Lung (tissue), 12 donors: ENCODE results near the gene VCAN. TPM values are rescaled to one million over a fixed set of nuclear protein-coding genes. Genes with fewer than 3 reads are reported as not detected.

Source experiments
- ATAC-seq: fragments of 200-7000 bp; cut with Tn5 transposase; one replicate; pipeline ENCODE4 v1.9.1; 2020; ENCODE audit warnings: moderate number of reproducible peaks; ENCODE audit not compliant: insufficient read depth, low FRiP score
- DNase-seq, 3 donors: peaks; one replicate each; pipeline ENCODE4 v3.0.0-alpha.2; 2013 to 2017
- H3K27ac ChIP-seq, 2 donors: one replicate each; pipeline ENCODE4 v1.5.1; 2013; ENCODE audit warnings: mild to moderate bottlenecking in 2 of 2, moderate library complexity in 2 of 2, control low read depth in 1 of 2, inconsistent platforms in 1 of 2, low read depth in 1 of 2, low read length in 1 of 2
- H3K27me3 ChIP-seq, 3 donors: one replicate each; pipeline ENCODE4 v1.5.1; 2013; ENCODE audit warnings: low read length in 2 of 3; ENCODE audit not compliant: control insufficient read depth in 3 of 3, insufficient read depth in 3 of 3
- H3K36me3 ChIP-seq, 4 donors: one replicate each; pipeline ENCODE4 v1.5.1; 2013; ENCODE audit warnings: low read length in 4 of 4, mild to moderate bottlenecking in 1 of 4, moderate library complexity in 1 of 4; ENCODE audit not compliant: control insufficient read depth in 4 of 4, insufficient read depth in 4 of 4
- H3K4me1 ChIP-seq, 5 donors: one replicate each; pipeline ENCODE4 v1.5.1; 2013; ENCODE audit warnings: low read length in 5 of 5, mild to moderate bottlenecking in 2 of 5, moderate library complexity in 1 of 5; ENCODE audit not compliant: control insufficient read depth in 5 of 5, insufficient read depth in 5 of 5
- H3K4me3 ChIP-seq: one replicate; pipeline ENCODE4 v1.5.1; 2013; ENCODE audit warnings: mild to moderate bottlenecking, control low read depth, moderate library complexity
- H3K9ac ChIP-seq, 2 donors: one replicate each; pipeline ENCODE4 v1.5.1; 2013; ENCODE audit warnings: low read length in 2 of 2, control low read depth in 1 of 2; ENCODE audit not compliant: insufficient read depth in 1 of 2
- H3K9me3 ChIP-seq, 4 donors: one replicate each; pipeline ENCODE4 v1.5.1; 2013; ENCODE audit warnings: low read length in 3 of 4, mild to moderate bottlenecking in 1 of 4, moderate library complexity in 1 of 4; ENCODE audit not compliant: control insufficient read depth in 4 of 4, insufficient read depth in 3 of 4
- CTCF ChIP-seq: IDR thresholded peaks from 2 replicates; pipeline ENCODE4 v1.5.1; 2012; ENCODE audit warnings: mild to moderate bottlenecking; ENCODE audit errors: control extremely low read depth, extremely low read depth
- WGBS, 2 donors: extraction: QIAGEN DNeasy Blood & Tissue Kit; methylation state at CpG; one replicate each; pipeline ENCODE4 v1.1.7; 2013; 5-methylcytosine and 5-hydroxymethylcytosine counted together
- polyA plus RNA-seq, 2 donors: library from polyadenylated mRNA; stranded (reverse); fragments of 200-250 nt; gene quantifications; one replicate each; pipeline ENCODE4 v1.2.1, GENCODE V29; 2013
- total RNA-seq, 2 donors: library from RNA; depleted of rRNA in 1 of 2; stranded (reverse); fragments of >200 nt in 1 of 2; gene quantifications; one replicate each; pipeline ENCODE4 v1.2.1, GENCODE V29; 2014 to 2021
- donor health status: control.
- donor health status: control.
- donor health status: Bipolar disorder and iron deficiency.
- donor health status: healthy.
- donor health status: DM: yes; HTN: yes; CAD: no.

Gene VCAN
- total and polyA plus RNA-seq, 4 donors = 11.6 to 276 (median 156) TPM

GRCh38 chr5:83577036-83577636 lies 105.6 kb downstream of the VCAN start:
- no peak for ATAC-seq
- Histone ChIP-seq H3K4me3 (no peak overlapping the region), H3K9ac (no peak overlapping the region), H3K9me3 (no peaks in the 10 kb centered on the region), H3K27ac (no peak overlapping the region), H3K36me3 (peaks cover 0 to 77% (median 30%) of the 10 kb centered on the region in 4 donors), H3K4me1 (no peaks in the 10 kb centered on the region), H3K27me3 (no peaks in the 10 kb centered on the region)
- 26 to 38% methylated on average over 4 of the region's 4 CpGs for WGBS, 2 donors
- DNase-seq = peak in 2 of 3 donors; percentile 24 to 53
- no peak for TF ChIP-seq CTCF

- Histone ChIP-seq H3K4me1 (peaks cover 0 to 15% (median 0%) of the 10 kb centered on the region in 5 donors), H3K9me3 (no peaks in the 10 kb centered on the region), H3K4me3 (no peak overlapping the region), H3K27me3 (no peaks in the 10 kb centered on the region), H3K9ac (no peak overlapping the region), H3K36me3 (peaks cover 0 to 36% (median 14%) of the 10 kb centered on the region in 4 donors), H3K27ac (no peak overlapping the region)
- no peak for ATAC-seq
- no peak for TF ChIP-seq CTCF
- DNase-seq = peak in 1 of 3 donors; percentile 32
Observed at GRCh38 chr5:83583859-83584258, 112.3 kb downstream of the VCAN start.

GRCh38 chr5:83586874-83587776 lies 115.6 kb downstream of the VCAN start:
- H3K9me3 ChIP-seq = no peaks in the 10 kb centered on the region
- TF ChIP-seq CTCF = no peak
- H3K27ac ChIP-seq = no peak overlapping the region
- ATAC-seq (no peak), DNase-seq (no peak)
- 48 to 52% methylated on average over 3 of the region's 3 CpGs for WGBS, 2 donors
- no peak overlapping the region for H3K9ac ChIP-seq
- H3K4me1 ChIP-seq = peaks cover 0 to 15% (median 0%) of the 10 kb centered on the region in 5 donors
- H3K4me3 ChIP-seq = no peak overlapping the region
- H3K36me3 ChIP-seq = peaks cover 0 to 13% (median 4%) of the 10 kb centered on the region in 4 donors
- no peaks in the 10 kb centered on the region for H3K27me3 ChIP-seq
